ENCODE results near the gene PLEKHG7.
A peak's percentile ranks its signal among the peaks of the same experiment; 100 is the strongest.
"Not testable (repeated sequence)": the region's sequence is repeated elsewhere in the genome, so short reads cannot be mapped to it uniquely, and the experiment has no call there.

Gene PLEKHG7, protein sequence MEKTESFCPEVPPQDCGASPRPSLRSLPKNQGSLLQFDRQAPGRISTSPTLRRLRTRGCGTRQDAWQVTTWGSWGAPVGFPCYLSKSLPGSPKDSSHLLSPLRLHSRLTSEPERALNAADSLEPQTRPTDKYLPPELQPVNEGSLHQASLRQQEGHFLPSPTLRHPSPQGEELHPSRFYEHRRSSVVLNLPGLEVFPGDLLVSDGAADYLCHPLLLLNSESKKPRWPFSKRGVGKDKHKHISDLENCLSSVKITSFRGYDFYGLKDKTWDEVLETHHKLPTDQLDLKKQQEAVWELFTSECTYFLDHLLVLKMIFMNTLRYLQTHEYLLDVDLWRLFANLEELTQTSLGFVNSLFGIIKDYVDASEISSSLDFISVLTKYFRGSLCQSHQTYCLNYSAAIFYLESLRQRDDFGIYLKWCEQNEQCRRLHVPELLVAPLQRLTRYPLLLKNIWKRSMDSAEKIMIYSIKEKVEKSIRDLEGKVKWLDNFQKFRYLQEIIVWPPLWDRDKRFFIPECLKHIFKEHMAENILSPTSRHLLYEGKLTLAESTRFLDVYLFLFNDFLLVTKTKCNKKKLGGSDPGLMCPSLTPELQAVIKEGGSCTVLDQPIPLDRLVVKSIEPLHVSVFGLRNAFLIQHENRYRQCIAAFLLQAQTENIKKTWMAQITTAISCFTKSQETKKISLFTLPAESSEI

GRCh38 chr12:92702754-92703679, at the start of gene PLEKHG7:
Gene PLEKHG7 (plus strand): TSS chr12:92702989. CDS start chr12:92706632, 3,643 bp downstream.
- H3K27ac ChIP-seq: peak within 1 kb of the TSS; percentile 48; the same call in 1 of the 2 replicates
- no peak for TF ChIP-seq ZFX (IDR thresholded peaks at IDR 0.05)
- TF ChIP-seq, protein P1, sequence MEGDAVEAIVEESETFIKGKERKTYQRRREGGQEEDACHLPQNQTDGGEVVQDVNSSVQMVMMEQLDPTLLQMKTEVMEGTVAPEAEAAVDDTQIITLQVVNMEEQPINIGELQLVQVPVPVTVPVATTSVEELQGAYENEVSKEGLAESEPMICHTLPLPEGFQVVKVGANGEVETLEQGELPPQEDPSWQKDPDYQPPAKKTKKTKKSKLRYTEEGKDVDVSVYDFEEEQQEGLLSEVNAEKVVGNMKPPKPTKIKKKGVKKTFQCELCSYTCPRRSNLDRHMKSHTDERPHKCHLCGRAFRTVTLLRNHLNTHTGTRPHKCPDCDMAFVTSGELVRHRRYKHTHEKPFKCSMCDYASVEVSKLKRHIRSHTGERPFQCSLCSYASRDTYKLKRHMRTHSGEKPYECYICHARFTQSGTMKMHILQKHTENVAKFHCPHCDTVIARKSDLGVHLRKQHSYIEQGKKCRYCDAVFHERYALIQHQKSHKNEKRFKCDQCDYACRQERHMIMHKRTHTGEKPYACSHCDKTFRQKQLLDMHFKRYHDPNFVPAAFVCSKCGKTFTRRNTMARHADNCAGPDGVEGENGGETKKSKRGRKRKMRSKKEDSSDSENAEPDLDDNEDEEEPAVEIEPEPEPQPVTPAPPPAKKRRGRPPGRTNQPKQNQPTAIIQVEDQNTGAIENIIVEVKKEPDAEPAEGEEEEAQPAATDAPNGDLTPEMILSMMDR (conservative IDR thresholded peaks at IDR 0.05): no peak

GRCh38 chr12:92654256-92654655, 48.5 kb upstream of the PLEKHG7 start:
- not testable (repeated sequence) for H3K27ac ChIP-seq

GRCh38 chr12:92654929-92655328, 47.9 kb upstream of the PLEKHG7 start:
- TF ChIP-seq ZFX (IDR thresholded peaks at IDR 0.05): no peak
- TF ChIP-seq, protein P1 (conservative IDR thresholded peaks at IDR 0.05): no peak
- no peak overlapping the region for H3K27ac ChIP-seq

DNA sequence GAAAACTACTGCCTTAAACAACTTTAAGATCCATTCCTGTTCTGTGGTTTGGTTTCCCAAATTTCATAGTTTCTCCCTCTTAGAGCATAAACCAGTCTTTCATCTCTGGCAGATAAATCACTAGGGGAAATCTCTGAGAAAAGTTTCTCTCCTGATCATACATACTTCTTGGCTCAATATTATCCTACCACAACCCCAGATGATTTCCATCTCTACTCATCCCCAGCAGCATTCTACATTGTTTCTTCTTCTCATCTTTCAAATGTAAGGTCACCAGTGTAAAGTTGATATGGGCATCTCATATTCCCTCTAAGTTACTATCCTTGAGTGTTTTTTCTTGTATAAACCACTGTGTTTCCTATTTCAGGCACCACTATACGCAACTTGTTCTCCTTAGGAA, 45.9 kb upstream of the PLEKHG7 start:
- TF ChIP-seq, protein P1 (conservative IDR thresholded peaks at IDR 0.05): no peak
- no peak for TF ChIP-seq ZFX (IDR thresholded peaks at IDR 0.05)
- no peak overlapping the region for H3K27ac ChIP-seq

- TF ChIP-seq, protein P1 (conservative IDR thresholded peaks at IDR 0.05): no peak
- no peak for TF ChIP-seq ZFX (IDR thresholded peaks at IDR 0.05)
- H3K27ac ChIP-seq: no peak overlapping the region
Observed at GRCh38 chr12:92657770-92658169, 45.0 kb upstream of the PLEKHG7 start.

GRCh38 chr12:92658611-92659010, 44.2 kb upstream of the PLEKHG7 start:
- TF ChIP-seq, protein P1 (conservative IDR thresholded peaks at IDR 0.05): no peak
- no peak for TF ChIP-seq ZFX (IDR thresholded peaks at IDR 0.05)
- no peak overlapping the region for H3K27ac ChIP-seq

- TF ChIP-seq, protein P1 (conservative IDR thresholded peaks at IDR 0.05): no peak
- TF ChIP-seq ZFX (IDR thresholded peaks at IDR 0.05): no peak
- H3K27ac ChIP-seq: no peak overlapping the region
Observed at GRCh38 chr12:92661269-92661668, 41.5 kb upstream of the PLEKHG7 start.
